HG03354 (cell line): ENCODE measurements around the gene TMPRSS2.

Experiments
- ATAC-seq: cut with Tn5 transposase; IDR thresholded peaks from one replicate; pipeline ENCODE4 v1.9.1; 2021; ENCODE audit warnings: mild to moderate bottlenecking; ENCODE audit not compliant: unreplicated experiment, poor library complexity, severe bottlenecking

Gene TMPRSS2

GRCh38 chr21:41483973-41484372 is 24.0 kb downstream of the TMPRSS2 start:
- ATAC-seq: no peak

- ATAC-seq: no peak
Measured at GRCh38 chr21:41483415-41483814, 24.5 kb downstream of the TMPRSS2 start.

GRCh38 chr21:41482980-41483379 is 25.0 kb downstream of the TMPRSS2 start:
- ATAC-seq: no peak

GRCh38 chr21:41482301-41482700 is 25.7 kb downstream of the TMPRSS2 start:
- no peak for ATAC-seq

GRCh38 chr21:41481191-41481590 is 26.8 kb downstream of the TMPRSS2 start:
- ATAC-seq: no peak

GRCh38 chr21:41480086-41480690 is 27.8 kb downstream of the TMPRSS2 start:
- no peak for ATAC-seq

- ATAC-seq: no peak
Measured at GRCh38 chr21:41479686-41480085, 28.3 kb downstream of the TMPRSS2 start.

GRCh38 chr21:41478319-41479177 is 29.4 kb downstream of the TMPRSS2 start:
- ATAC-seq: no peak

- no peak for ATAC-seq
Measured at GRCh38 chr21:41477641-41478318, 30.2 kb downstream of the TMPRSS2 start.

GRCh38 chr21:41475714-41476420 is 32.1 kb downstream of the TMPRSS2 start:
- ATAC-seq: no peak

- ATAC-seq: no peak
Measured at GRCh38 chr21:41472753-41473548, 35.0 kb downstream of the TMPRSS2 start.

- ATAC-seq: no peak
Measured at GRCh38 chr21:41470054-41470453, 37.9 kb downstream of the TMPRSS2 start.

- ATAC-seq: no peak
Measured at GRCh38 chr21:41466024-41466820, 41.7 kb downstream of the TMPRSS2 start.

- no peak for ATAC-seq
Measured at GRCh38 chr21:41465176-41465781, 42.7 kb downstream of the TMPRSS2 start.

GRCh38 chr21:41460578-41461527 is 47.1 kb downstream of the TMPRSS2 start:
- ATAC-seq: peak; percentile 67

- peak; percentile 23 for ATAC-seq
Measured at GRCh38 chr21:41459884-41460534, 47.9 kb downstream of the TMPRSS2 start.

- no peak for ATAC-seq
Measured at GRCh38 chr21:41458559-41458958, 49.4 kb downstream of the TMPRSS2 start.
